ENCODE results near the gene ZNF391.
"Not testable (repeated sequence)": the region's sequence is repeated elsewhere in the genome, so short reads cannot be mapped to it uniquely, and the experiment has no call there.

The ZNF391 gene

DNA sequence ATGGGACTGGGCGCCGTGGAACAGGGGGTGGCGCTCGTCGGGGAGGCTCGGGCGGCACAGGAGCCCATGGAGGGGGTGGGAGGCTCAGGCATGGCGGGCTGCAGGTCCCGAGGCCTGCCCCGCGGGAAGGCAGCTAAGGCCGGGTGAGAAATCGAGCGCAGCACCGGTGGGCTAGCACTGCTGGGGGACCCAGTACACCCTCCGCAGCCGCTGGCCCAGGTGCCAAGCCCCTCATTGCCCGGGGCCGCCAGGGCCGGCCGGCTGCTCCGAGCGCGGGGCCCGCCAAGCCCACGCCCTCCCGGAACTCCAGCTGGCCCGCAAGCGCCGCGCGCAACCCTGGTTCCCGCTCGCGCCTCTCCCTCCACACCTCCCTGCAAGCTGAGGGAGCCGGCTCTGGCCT, 36.3 kb downstream of the ZNF391 start:
- not testable (repeated sequence) for DNase-seq

DNA sequence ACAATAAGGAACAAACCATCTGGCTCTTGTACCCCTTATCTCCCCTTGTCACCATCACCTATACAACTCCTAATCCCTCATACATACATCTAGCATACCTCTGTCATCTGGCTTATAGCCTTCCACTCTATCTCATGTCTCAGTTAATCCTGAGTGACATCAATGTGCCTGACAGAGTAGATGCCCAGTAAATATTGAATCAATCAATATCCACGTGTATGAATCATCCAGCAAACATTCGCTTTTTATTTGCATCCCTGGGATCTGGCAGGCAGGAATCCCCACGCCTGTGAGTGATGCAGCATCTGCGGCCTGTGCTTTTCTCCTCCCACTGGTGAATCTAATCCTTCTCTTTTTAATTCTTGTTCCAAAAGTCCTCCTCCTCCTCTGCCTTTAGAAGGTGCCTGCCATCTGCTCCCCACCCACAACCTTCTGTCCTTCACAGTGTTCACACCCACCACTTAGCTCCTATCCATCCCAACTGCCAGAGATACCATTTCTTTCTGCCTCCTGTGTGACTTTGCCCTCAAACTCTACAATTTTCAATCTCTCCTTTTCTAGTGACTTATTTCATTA, 37.6 kb downstream of the ZNF391 start:
- DNase-seq = no peak

DNA sequence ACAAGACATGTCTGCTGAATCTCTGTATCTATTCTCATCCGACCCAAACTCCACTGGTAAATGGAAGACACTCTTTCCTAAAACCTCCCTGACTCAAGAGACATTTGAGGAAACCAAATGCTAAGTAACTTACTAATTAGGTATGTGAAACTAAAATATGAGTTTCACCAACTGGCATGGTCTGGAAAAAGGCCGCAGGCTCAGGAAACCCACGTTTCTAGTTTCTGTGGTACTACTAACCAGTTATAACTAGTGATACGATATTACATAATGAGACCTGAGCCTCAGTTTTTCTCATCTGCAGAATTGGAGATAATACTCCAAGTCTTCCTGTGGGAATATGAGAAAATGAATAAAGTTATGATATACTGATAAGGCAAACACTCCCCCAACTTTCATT, 39.9 kb downstream of the ZNF391 start:
- DNase-seq = no peak

- DNase-seq = no peak
Observed at GRCh38 chr6:27428966-27429365, 40.4 kb downstream of the ZNF391 start.

GRCh38 chr6:27433714-27434113, 45.2 kb downstream of the ZNF391 start:
- no peak for DNase-seq

DNA sequence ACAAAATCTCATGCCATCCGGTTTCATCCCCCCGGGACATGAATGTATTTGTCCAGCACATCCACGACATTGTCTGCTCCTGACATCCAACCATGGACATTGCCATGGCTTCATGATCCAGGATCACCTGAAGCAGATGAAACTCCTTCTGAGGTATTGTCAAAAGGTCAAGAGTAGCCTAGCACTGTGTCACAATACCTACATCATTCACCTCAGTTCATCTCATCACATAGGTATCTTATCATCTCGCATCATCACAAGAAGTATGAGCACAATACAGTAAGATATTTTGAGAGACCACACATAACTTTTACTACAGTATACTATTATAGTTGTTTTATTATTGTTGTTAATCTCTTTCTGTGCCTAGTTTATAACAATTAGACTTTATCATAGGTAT, 50.8 kb downstream of the ZNF391 start:
- DNase-seq = no peak

DNA sequence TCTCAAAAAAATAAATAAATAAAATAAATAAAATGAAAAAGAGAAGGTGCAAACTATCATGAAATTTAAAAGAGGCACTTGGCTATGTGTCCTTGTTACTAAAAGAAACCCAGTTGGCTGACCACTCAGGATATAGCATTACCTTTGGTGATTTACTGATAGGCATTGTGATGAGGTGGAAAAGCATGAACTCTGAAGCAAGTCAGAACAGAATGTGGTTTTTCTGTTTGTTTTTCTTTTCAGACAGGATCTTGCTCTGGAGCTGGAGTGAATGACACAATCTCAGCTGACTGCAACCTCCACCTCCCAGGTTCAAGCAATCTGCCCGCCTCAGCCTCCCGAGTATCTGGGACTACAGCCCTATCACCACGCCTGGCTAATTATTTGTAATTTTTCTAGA, 52.4 kb downstream of the ZNF391 start:
- no peak for DNase-seq

GRCh38 chr6:27442932-27443331, 54.4 kb downstream of the ZNF391 start:
- no peak for DNase-seq

DNA sequence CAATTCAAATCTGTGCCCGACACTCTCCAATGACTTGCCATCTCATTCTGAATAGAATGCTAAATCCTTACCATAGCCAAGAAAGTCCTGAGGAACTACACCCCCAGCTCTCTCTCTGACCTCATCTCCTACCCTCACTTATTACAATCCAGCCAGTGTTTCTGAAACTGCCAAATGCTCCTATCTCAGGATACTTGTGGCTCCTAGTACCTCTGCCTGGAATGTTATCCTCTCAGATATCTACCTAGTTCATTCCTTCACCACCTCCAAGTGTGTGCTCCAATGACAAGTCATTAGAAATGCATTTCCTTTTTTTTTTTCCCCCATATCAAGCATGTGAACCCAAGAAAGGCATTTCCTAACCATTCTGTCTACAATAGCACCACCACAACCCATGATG, 59.9 kb downstream of the ZNF391 start:
- no peak for DNase-seq

- no peak for DNase-seq
Observed at GRCh38 chr6:27451660-27452390, 63.3 kb downstream of the ZNF391 start.

DNA sequence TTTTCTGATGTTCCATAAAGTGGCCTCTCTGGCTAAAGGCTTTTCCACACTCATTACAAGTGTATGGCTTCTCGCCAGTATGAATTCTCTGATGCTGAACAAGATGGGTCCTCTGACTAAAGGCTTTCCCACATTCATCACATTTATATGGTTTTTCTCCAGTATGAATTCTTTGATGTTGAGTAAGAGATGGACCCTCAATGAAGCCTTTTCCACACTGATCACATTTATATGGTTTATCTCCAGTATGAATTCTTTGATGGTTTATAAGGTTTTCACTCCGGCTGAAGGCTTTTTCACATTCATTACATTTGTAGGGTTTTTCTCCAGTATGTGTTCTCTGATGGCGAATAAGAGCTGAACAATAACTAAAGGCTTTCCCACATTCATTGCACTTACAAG, 63.9 kb downstream of the ZNF391 start:
- DNase-seq = no peak
